Measurements from ENCODE around the gene DOLPP1. TPM values are rescaled to one million over a fixed set of nuclear protein-coding genes. Genes with fewer than 3 reads are reported as not detected.
"Not testable (repeated sequence)": the region's sequence is repeated elsewhere in the genome, so short reads cannot be mapped to it uniquely, and the experiment has no call there.

The DOLPP1 gene, protein sequence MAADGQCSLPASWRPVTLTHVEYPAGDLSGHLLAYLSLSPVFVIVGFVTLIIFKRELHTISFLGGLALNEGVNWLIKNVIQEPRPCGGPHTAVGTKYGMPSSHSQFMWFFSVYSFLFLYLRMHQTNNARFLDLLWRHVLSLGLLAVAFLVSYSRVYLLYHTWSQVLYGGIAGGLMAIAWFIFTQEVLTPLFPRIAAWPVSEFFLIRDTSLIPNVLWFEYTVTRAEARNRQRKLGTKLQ
- 12.3 to 22.5 TPM (median 16.4 TPM) in 3 replicates for total RNA-seq
- long read RNA-seq, transcript DOLPP1-202 (8 exons, 2,177 nt) = major isoform, 26 of 36 reads
- long read RNA-seq, partial matches to known transcripts = 1 of 36 reads
- long read RNA-seq, other reads (novel, unspliced or antisense) = 5 of 36 reads

DNA sequence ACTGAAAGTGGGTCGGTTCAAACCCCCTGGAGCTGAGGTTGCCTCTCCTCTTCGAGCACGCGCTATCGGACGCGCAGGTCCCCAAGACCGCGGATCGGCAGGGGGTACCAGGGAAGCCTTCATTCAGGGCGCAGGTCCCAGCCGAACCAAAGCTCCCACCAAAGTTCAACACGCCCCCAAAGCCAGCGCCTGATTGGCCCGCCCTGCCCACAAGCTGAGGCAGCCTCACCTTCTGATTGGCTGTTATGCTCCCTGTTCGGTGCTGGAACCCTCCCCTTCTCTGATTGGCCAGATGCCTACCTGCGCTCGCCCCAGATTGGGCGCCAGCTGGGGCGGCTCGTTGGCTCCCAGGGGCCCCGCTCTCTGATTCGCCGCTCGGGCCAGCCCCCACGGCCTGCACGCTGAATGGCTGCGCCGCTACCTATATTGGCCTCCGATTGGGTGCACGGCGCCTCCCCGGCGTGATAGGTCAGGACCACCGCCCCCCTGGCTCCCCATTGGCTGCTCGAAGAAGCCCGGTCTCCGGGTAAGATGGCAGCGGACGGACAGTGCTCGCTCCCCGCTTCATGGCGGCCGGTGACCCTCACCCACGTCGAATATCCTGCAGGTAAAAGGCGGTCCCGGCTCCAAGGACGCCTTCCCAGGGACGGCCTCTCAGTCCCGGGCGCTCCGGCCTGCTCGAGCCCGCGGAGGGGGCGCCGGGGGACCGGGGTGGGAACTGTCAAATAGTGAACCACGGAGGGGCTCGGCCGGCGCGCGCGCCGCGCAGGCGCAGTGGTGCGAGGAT, at the start of gene DOLPP1:
TSS of gene DOLPP1 (plus strand) at position 511 of the 787 bp plus-strand sequence. CDS start at position 532, 21 bp downstream.
- peak within 1 kb of the TSS; percentile 78 for H3K4me3 Mint-ChIP-seq (ENCODE audit: unreplicated experiment)
- TF ChIP-seq, protein P1, sequence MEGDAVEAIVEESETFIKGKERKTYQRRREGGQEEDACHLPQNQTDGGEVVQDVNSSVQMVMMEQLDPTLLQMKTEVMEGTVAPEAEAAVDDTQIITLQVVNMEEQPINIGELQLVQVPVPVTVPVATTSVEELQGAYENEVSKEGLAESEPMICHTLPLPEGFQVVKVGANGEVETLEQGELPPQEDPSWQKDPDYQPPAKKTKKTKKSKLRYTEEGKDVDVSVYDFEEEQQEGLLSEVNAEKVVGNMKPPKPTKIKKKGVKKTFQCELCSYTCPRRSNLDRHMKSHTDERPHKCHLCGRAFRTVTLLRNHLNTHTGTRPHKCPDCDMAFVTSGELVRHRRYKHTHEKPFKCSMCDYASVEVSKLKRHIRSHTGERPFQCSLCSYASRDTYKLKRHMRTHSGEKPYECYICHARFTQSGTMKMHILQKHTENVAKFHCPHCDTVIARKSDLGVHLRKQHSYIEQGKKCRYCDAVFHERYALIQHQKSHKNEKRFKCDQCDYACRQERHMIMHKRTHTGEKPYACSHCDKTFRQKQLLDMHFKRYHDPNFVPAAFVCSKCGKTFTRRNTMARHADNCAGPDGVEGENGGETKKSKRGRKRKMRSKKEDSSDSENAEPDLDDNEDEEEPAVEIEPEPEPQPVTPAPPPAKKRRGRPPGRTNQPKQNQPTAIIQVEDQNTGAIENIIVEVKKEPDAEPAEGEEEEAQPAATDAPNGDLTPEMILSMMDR (IDR thresholded peaks at IDR 0.05) = no peak
- no peaks in the 10 kb centered on the region for H3K27me3 Mint-ChIP-seq (ENCODE audit: low read depth)
- peaks cover 18% of the 10 kb centered on the region for H3K4me1 Mint-ChIP-seq (ENCODE audit: low read depth)
- peak; percentile 100 for DNase-seq (ENCODE audit: low spot score)
- no peaks in the 10 kb centered on the region for H3K36me3 Mint-ChIP-seq (ENCODE audit: low read depth)
- H3K27ac Mint-ChIP-seq (ENCODE audit: unreplicated experiment) = peak within 1 kb of the TSS; percentile 68
- no peaks in the 10 kb centered on the region for H3K9me3 Mint-ChIP-seq (ENCODE audit: low read depth)

DNA sequence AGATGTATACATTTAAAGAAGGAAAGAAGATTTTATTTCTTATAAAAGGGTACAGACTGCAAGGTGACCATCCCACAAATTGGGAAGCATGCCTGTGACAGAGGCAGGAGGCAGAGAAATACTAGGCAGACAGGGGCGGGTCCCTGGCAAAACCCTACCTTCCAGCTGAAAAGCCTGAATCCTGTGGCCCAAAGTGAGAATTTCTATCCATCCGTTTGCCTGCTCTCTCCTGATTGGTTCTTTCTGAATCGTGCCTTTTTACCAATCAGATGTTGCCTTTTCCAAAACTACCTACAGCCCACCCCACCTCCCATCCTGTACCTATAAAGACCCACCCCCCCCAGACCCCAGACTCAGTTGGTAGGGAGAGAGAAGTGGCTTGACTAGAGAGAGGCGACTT, 49.4 kb upstream of the DOLPP1 start:
- Mint-ChIP-seq H3K4me1 (ENCODE audit: low read depth) (peaks cover 15% of the 10 kb centered on the region), H3K4me3 (ENCODE audit: unreplicated experiment) (no peak overlapping the region), H3K27me3 (ENCODE audit: low read depth) (no peaks in the 10 kb centered on the region), H3K27ac (ENCODE audit: unreplicated experiment) (no peak overlapping the region), H3K36me3 (ENCODE audit: low read depth) (no peaks in the 10 kb centered on the region), H3K9me3 (ENCODE audit: low read depth) (no peaks in the 10 kb centered on the region)
- TF ChIP-seq, protein P1 (IDR thresholded peaks at IDR 0.05) = no peak
- DNase-seq (ENCODE audit: low spot score) = no peak

DNA sequence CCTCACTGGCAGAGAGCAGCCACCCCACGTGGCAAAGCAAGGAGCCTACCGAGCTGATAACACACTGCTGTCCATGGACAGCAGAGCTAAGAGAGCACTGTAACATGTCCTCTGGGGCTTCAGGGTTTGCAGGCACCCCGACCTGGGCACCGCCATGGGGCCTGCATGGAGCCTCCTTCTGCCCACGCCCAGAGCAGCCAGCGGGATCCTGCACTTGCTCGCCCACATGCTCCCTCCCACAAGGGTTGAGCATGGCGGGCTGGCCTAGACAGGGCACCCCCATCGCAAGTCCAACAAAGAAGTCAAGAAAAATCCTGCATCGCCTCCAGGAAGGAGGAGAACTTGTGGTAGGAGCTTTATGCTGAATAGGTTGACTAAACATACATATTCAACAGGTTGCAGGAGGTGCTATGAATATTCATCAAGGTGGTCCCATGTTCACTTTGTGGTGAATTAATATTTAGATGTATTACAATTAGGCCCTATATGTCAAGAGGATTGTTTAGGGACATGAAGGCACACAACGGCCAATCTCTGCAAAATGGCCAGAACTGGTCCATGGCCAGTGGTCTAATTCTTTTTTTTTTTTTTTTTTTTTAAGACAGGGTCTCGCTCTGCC, 48.3 kb upstream of the DOLPP1 start:
- no peak overlapping the region for H3K27ac Mint-ChIP-seq (ENCODE audit: unreplicated experiment)
- DNase-seq (ENCODE audit: low spot score) = no peak
- TF ChIP-seq, protein P1 (IDR thresholded peaks at IDR 0.05) = no peak
- no peaks in the 10 kb centered on the region for H3K9me3 Mint-ChIP-seq (ENCODE audit: low read depth)
- H3K4me1 Mint-ChIP-seq (ENCODE audit: low read depth) = peaks cover 14% of the 10 kb centered on the region
- H3K36me3 Mint-ChIP-seq (ENCODE audit: low read depth) = no peaks in the 10 kb centered on the region
- no peaks in the 10 kb centered on the region for H3K27me3 Mint-ChIP-seq (ENCODE audit: low read depth)
- H3K4me3 Mint-ChIP-seq (ENCODE audit: unreplicated experiment) = no peak overlapping the region

DNA sequence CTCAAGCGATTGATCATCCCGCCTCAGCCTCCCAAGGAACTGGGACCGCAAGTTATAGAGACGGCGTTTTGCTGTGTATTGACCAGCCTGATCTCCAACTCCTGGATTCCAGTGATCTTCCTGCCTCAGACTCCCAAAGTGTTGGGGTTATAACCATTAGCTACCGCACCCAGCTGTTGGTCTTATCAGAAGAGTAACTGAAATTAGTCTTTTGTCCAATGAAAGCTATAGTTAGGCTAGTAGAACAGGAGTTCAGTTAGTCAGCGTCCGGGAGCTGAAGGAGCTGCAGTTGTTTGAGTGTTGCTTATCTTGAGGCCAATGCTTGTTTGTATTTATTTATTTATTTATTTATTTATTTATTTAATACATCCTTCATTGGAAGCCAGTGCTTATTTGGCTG, 47.7 kb upstream of the DOLPP1 start:
- no peak for DNase-seq (ENCODE audit: low spot score)
- Mint-ChIP-seq H3K27ac (ENCODE audit: unreplicated experiment) (no peak overlapping the region), H3K4me3 (ENCODE audit: unreplicated experiment) (no peak overlapping the region), H3K4me1 (ENCODE audit: low read depth) (peaks cover 20% of the 10 kb centered on the region), H3K27me3 (ENCODE audit: low read depth) (no peaks in the 10 kb centered on the region), H3K36me3 (ENCODE audit: low read depth) (no peaks in the 10 kb centered on the region), H3K9me3 (ENCODE audit: low read depth) (no peaks in the 10 kb centered on the region)
- TF ChIP-seq, protein P1 (IDR thresholded peaks at IDR 0.05) = no peak

DNA sequence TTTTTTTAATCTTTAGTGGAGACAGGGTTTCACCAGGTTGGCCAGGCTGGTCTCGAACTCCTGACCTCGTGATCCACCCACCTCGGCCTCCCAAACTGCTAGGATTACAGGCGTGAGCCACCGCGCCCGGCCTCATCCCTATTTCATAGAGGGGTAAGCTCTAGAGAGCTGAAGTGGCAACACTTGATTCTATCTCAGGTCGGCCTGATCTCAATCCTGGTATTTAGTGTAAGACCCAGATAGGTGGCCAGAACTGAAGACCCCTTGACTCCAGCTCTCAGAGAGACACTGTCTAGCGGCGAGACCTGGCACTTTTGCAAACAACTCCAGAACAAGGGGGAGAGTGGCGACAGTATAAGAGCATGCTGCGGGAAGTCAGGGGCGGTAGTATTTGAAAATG, 45.1 kb upstream of the DOLPP1 start:
- DNase-seq (ENCODE audit: low spot score); H3K9me3 Mint-ChIP-seq (ENCODE audit: low read depth); H3K27me3 Mint-ChIP-seq (ENCODE audit: low read depth); H3K36me3 Mint-ChIP-seq (ENCODE audit: low read depth): not testable (repeated sequence)
- peak overlapping the region; percentile 96 for H3K4me3 Mint-ChIP-seq (ENCODE audit: unreplicated experiment)
- H3K4me1 Mint-ChIP-seq (ENCODE audit: low read depth) = peaks cover 27% of the 10 kb centered on the region
- H3K27ac Mint-ChIP-seq (ENCODE audit: unreplicated experiment) = peak overlapping the region; percentile 74

All from chondrocyte (in vitro differentiated cells).